Activated T-cell treated with anti-CD3 and anti-CD28 coated beads, Interleukin-2, amount 50 U/mL, for 1 hour (primary cell): ENCODE data around the gene VN1R4.
"Not testable (repeated sequence)": the region's sequence is repeated elsewhere in the genome, so short reads cannot be mapped to it uniquely, and the experiment has no call there.

Experiments
- DNase-seq: peaks from one replicate; pipeline ENCODE4 v3.0.0-alpha.2; 2020

Gene VN1R4

GRCh38 chr19:53267623-53268022, at the start of gene VN1R4:
Gene VN1R4 (minus strand): TSS chr19:53267723. CDS start chr19:53267665, 58 bp downstream.
- not testable (repeated sequence) for DNase-seq

DNA sequence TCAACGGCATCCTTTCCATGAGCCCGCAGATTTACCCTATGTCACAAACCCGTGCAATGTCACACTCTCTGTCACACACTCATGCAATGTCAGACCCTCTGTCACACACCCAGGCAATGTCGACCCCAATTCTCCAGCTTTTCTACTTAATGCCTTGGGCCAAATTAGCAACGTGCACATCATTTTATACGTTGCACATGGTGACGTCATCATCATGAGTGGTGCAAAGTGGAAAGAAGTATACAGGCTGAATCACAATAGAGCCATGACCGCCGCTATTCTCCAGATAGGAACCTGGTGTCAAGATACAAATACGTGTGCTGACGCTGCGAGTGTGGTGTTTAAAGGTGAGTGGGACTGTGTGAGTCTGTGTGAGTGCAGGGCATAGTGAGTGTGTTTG, 44.4 kb upstream of the VN1R4 start:
- DNase-seq, result no peak

- no peak for DNase-seq
Observed at GRCh38 chr19:53311044-53311443, 43.5 kb upstream of the VN1R4 start.

DNA sequence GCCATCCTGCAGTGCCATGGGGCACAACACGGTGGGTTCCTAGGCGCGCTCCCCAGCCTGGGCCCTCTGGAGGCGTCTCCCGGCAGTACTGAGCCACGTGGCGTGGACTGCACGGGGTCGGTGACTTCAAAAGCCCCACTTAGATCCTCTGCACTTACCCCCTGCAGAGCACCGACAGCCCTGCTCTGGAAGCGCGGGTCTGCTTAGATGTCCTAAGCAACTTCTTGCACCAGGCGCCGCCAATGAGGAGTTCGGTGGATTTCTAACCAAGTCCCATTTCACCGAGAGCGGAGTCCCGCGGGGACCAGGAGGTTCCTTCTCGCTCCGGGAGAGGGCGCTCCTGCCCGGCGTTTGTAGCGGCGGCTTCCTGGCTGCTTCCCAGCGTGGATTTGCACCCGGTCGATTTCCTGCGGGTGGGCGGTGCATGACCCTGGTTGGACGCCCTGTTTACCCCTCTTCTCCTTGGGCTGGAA, 40.9 kb upstream of the VN1R4 start:
- no peak for DNase-seq

DNA sequence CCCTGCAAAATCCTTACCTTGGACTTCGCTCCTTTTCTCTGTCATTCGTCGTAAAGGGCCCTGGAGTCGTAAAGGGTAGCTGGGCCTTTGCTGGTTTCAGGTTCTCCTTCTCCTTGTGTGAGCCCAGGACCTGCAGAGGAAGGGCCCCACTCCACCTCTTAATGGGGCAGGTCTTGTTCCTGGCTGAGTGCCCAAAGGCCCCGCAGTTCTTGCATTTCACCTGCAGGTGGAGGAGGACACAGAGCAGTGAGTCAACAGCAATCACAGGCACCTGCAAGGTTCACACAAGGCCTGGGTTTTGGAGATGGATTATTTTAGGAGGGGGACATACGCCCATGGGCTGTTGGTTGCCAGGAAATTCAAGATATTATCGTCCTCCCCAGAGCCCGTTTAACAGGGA, 33.8 kb upstream of the VN1R4 start:
- not testable (repeated sequence) for DNase-seq

DNA sequence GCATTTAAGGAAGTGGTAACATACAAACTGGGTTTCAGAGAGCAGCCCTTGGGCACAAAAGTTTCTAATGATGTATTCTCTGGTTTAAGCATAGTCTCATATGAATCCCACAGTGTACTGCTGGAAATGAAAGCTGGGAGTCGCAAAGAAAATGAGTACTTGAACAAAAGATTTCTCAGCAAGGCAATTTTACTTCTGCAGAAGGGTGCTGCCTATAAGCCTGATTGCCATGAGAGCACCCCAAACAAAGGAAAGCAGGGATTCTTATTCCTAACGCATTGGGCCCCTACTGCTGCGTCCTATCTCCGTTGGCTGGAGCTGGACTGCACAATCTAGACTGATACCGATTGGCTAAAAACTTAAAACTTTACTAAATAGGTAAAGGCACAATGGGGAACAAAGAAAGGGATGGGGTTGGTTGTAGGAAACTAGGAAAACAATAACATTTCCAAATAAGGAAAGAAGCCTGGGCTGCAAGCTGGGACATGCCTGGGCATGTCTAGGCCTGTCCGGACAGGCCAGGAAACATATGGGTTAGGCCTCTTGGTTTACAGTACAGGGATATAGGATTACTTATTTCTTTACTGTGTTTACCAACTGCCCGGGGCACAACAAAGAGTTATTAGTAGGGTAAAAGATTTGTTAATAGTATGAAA, 27.4 kb upstream of the VN1R4 start:
- DNase-seq, result no peak

DNA sequence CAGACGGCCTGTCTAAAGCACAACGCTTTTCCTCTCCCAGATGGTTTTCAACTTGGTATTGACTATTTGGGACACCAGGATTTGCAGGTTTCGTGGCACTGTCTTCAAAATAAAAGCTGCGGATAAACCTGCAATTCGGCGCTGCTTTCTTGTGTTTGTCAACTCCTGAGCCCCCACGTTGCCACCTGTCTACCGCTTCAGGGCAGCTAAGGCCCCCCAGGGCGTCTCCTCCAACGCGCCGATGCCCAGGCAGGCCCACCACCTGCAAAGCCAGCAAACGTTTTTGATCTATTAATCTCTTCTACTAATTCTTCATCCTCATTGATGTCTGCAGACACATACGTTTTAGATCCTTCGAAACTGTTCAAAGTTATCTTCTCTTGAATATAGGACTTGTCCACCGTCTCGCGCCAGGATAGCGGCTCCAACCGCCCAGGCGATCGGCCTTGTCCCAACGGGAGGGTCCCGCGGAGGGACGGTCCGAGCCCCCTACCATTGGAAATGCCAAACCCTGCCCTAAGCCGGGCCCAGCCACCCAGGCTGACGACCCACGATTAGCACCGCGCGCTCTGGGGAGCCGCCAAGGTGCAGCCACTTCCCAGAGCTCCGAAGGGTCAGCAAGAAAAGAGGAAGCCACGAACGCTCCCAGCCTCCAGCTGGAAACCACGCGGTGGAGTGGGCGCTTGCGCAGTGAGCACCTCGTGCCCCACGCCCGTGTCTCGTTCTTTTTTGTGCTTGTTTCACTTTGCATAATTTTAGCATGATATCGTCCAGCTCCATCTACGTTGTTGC, 23.4 kb upstream of the VN1R4 start:
- DNase-seq, result no peak

DNA sequence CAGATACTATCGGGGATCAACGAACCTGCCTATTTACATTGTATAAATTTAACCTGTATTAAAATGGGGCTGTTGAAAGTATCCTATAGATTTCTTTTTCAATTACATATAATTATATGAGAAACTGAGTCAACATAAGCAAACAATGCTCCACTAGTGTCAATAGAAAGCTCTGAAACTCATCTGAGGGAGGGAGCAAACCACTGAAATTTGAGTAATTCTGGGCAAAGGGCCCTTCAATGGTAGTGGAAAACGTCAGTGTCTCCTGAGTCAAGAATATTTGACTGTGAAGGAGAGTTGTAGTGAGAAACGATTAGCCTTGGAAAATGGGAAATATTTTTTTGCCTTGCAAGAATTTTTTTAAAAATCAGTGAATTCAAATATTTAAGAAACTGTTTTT, 17.6 kb upstream of the VN1R4 start:
- DNase-seq, result no peak

DNA sequence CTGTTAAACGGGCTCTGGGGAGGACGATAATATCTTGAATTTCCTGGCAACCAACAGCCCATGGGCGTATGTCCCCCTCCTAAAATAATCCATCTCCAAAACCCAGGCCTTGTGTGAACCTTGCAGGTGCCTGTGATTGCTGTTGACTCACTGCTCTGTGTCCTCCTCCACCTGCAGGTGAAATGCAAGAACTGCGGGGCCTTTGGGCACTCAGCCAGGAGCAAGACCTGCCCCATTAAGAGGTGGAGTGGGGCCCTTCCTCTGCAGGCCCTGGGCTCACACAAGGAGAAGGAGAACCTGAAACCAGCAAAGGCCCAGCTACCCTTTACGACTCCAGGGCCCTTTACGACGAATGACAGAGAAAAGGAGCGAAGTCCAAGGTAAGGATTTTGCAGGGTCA, 14.4 kb upstream of the VN1R4 start:
- peak; percentile 20 for DNase-seq

- DNase-seq, result no peak
Observed at GRCh38 chr19:53275480-53275879, 8.0 kb upstream of the VN1R4 start.

DNA sequence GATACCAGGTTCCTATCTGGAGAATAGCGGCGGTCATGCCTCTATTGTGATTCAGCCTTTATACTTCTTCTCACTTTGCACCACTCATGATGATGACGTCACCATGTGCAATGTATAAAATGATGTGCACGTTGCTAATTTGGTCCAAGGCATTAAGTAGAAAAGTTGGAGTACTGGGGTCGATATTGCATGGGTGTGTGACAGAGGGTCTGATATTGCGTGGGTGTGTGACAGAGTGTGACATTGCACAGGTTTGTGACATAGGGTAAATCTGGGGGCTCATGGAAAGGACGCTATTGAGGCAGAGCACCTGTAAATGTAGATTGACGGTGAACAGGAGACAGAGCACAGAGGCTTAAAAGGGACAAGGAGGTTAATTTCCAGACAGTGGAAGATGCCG, 4.5 kb upstream of the VN1R4 start:
- DNase-seq, result no peak

DNA sequence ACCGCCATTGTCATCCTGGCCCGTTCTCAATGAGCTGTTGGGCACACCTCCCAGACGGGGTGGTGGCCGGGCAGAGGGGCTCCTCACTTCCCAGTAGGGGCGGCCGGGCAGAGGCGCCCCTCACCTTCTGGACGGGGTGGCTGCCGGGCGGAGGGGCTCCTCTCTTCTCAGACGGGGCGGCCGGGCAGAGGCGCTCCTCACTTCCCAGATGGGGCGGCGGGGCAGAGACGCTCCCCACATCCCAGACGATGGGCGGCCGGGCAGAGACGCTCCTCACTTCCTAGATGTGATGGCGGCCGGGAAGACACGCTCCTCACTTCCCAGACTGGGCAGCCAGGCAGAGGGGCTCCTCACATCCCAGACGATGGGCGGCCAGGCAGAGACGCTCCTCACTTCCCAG, 2.3 kb upstream of the VN1R4 start:
- not testable (repeated sequence) for DNase-seq

- DNase-seq, result not testable (repeated sequence)
Observed at GRCh38 chr19:53257715-53258342, 9.7 kb downstream of the VN1R4 start, which contains the start of gene VN1R2. Gene VN1R2 (plus strand): TSS chr19:53258292. CDS start chr19:53258376, 84 bp downstream.

- peak; percentile 79 for DNase-seq
Observed at GRCh38 chr19:53254411-53255341, 12.8 kb downstream of the VN1R4 start, which contains the start of gene ZNF677. Gene ZNF677 (minus strand): TSS chr19:53254873. CDS start chr19:53251550, 3,323 bp downstream.

GRCh38 chr19:53246498-53246897, 21.0 kb downstream of the VN1R4 start:
- DNase-seq, result no peak

DNA sequence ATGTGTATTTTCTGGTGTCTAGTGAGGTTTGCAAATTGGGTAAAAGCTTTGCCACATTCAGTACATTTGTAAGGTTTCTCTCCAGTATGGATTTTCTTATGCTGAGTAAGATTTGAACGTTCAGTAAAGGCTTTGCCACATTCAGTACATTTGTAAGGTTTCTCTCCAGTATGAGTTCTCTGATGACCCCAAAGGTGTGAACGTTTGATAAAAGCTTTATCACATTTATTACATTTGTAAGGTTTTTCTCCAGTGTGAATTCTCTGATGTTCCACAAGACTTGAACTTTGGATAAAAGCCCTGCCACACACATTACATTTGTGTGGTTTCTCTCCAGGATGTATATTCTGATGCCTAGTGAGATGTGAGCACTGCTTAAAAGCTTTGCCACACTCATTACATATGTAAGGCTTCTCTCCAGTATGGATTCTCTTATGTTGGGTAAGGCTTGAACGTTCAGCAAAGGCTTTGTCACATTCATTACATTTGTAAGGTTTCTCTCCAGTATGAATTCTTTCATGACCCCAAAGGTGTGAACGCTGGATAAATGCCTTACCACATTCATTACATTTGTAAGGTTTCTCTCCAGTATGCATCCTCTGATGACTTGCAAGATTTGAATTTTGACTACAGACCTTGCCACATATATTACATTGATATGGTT, 30.3 kb downstream of the VN1R4 start:
- DNase-seq, result no peak

DNA sequence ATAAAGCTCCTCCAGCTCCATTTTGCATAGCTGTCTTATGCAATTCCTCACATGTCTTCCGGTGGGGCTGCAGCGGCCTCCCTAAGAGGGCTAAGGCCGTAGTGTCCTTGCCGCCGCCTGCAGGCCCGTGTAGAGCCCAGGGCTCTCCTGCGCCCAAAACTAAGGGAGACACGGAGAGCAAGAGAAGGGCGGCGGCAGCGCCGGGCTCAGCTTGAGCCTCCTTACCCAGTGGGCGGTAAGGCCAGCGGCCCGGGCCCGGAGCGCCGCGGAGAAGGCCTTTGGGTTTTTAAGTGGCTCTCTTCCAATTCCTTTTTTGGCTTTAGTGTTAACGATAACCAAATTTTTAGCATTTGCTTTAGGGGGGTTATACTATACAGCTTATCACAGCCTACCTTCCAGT, 42.9 kb downstream of the VN1R4 start:
- DNase-seq, result no peak

- DNase-seq, result not testable (repeated sequence)
Observed at GRCh38 chr19:53222716-53223115, 44.8 kb downstream of the VN1R4 start.
